ENCODE measurements around the gene RNF8. TPM values are rescaled to one million over a fixed set of nuclear protein-coding genes. Genes with fewer than 3 reads are reported as not detected.
"Not testable (repeated sequence)": the region's sequence is repeated elsewhere in the genome, so short reads cannot be mapped to it uniquely, and the experiment has no call there.

Gene RNF8
- polyA plus RNA-seq, 4 donors = 25.9 to 28.8 (median 27.8) TPM

GRCh38 chr6:37442416-37443215, 88.8 kb downstream of the RNF8 start:
- DNase-seq (ENCODE audit: low read depth in 4 of 4, low spot score in 3 of 4) = no peak

DNA sequence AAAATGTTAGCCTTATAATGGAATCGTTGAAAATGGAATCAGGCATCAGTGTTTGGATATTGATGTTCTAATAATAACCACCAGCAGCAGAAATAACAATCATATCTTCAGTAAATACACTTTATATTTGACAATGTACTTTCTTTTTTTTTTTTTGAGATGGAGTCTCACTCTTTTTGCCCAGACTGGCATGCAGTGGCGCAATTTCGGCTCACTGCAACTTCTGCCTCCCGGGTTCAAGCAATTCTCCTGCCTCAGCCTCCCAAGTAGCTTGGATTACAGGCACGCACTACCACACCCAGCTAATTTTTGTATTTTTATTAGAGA, 89.4 kb downstream of the RNF8 start:
- DNase-seq (ENCODE audit: low read depth in 4 of 4, low spot score in 3 of 4) = not testable (repeated sequence)

Other genes with a start within 250 kb of the RNF8 start
- gene PIM1, start 183.8 kb upstream of the RNF8 start, polyA plus RNA-seq (ENCODE audit: insufficient read length in 4 of 4) = 10 to 100 TPM; 22.5 to 25.9 (median 25.6) TPM
- gene TBC1D22B, start 96.2 kb upstream of the RNF8 start, polyA plus RNA-seq (ENCODE audit: insufficient read length in 4 of 4) = 10 to 100 TPM; 13.9 to 15.2 (median 14.3) TPM
- gene TMEM217, start 95.8 kb upstream of the RNF8 start, polyA plus RNA-seq (ENCODE audit: insufficient read length in 4 of 4) = 1 to 10 TPM; 1.1 to 2.2 (median 1.6) TPM
- gene CMTR1, start 79.2 kb downstream of the RNF8 start, polyA plus RNA-seq (ENCODE audit: insufficient read length in 4 of 4) = 10 to 100 TPM; 43.5 to 49.3 (median 46.5) TPM
- gene CCDC167, start 145.9 kb downstream of the RNF8 start, polyA plus RNA-seq (ENCODE audit: insufficient read length in 4 of 4) = 10 to 100 TPM; 23.5 to 31.6 (median 26.0) TPM

All from right renal pelvis (tissue), 4 donors.